Measurements from ENCODE around the gene APBB2. TPM values are rescaled to one million over a fixed set of nuclear protein-coding genes. Genes with fewer than 3 reads are reported as not detected.

Gene APBB2
- total RNA-seq, 4 donors from 2014 or later, result 139 to 248 (median 203) TPM

GRCh38 chr4:40789771-40790170 lies 424.6 kb downstream of the APBB2 start:
- WGBS, 2 donors, result 91 to 95% methylated on average over 3 of the region's 3 CpGs
- Histone ChIP-seq H3K4me3 (no peak overlapping the region), H3K27ac (no peak overlapping the region), H3K9me3 (no peaks in the 10 kb centered on the region), H3K27me3 (no peaks in the 10 kb centered on the region), H3K36me3 (no peaks in the 10 kb centered on the region), H3K4me1 (no peaks in the 10 kb centered on the region)
- no peak for DNase-seq (ENCODE audit: low spot score in 2 of 2)
- TF ChIP-seq CTCF (IDR thresholded peaks at IDR 0.05) (no peak), EP300 (IDR thresholded peaks at IDR 0.05) (no peak), POLR2A (IDR thresholded peaks at IDR 0.05) (no peak)

- WGBS, 2 donors, result 81 to 84% methylated on average over 1 of the region's 1 CpG
Observed at GRCh38 chr4:40789031-40789430, 425.3 kb downstream of the APBB2 start.

GRCh38 chr4:40788331-40788730 lies 426.0 kb downstream of the APBB2 start:
- no peak for DNase-seq (ENCODE audit: low spot score in 2 of 2)
- no peak overlapping the region for H3K4me3 ChIP-seq
- H3K27me3 ChIP-seq, result no peaks in the 10 kb centered on the region
- no peaks in the 10 kb centered on the region for H3K4me1 ChIP-seq
- H3K36me3 ChIP-seq, result no peaks in the 10 kb centered on the region
- WGBS, 2 donors, result 48 to 71% methylated on average over 2 of the region's 2 CpGs
- H3K9me3 ChIP-seq, result no peaks in the 10 kb centered on the region
- H3K27ac ChIP-seq, result no peak overlapping the region
- TF ChIP-seq POLR2A (IDR thresholded peaks at IDR 0.05) (no peak), EP300 (IDR thresholded peaks at IDR 0.05) (no peak), CTCF (IDR thresholded peaks at IDR 0.05) (no peak)

More at GRCh38 chr4:40789031-40789430, 425.3 kb downstream of the APBB2 start:
- Histone ChIP-seq H3K4me1 (no peaks in the 10 kb centered on the region), H3K9me3 (no peaks in the 10 kb centered on the region), H3K27me3 (no peaks in the 10 kb centered on the region), H3K36me3 (no peaks in the 10 kb centered on the region), H3K27ac (no peak overlapping the region), H3K4me3 (no peak overlapping the region)
- no peak for TF ChIP-seq POLR2A (IDR thresholded peaks at IDR 0.05)
- no peak for TF ChIP-seq EP300 (IDR thresholded peaks at IDR 0.05)
- TF ChIP-seq CTCF (IDR thresholded peaks at IDR 0.05), result no peak
- DNase-seq (ENCODE audit: low spot score in 2 of 2), result no peak

GRCh38 chr4:40785727-40786126 lies 428.6 kb downstream of the APBB2 start:
- DNase-seq (ENCODE audit: low spot score in 2 of 2), result no peak
- WGBS, 2 donors, result 95% methylated on average over 12 of the region's 12 CpGs
- H3K4me3 ChIP-seq, result no peak overlapping the region
- no peak overlapping the region for H3K27ac ChIP-seq
- H3K36me3 ChIP-seq, result no peaks in the 10 kb centered on the region
- no peaks in the 10 kb centered on the region for H3K27me3 ChIP-seq
- H3K4me1 ChIP-seq, result no peaks in the 10 kb centered on the region
- TF ChIP-seq POLR2A (IDR thresholded peaks at IDR 0.05) (no peak), EP300 (IDR thresholded peaks at IDR 0.05) (no peak), CTCF (IDR thresholded peaks at IDR 0.05) (no peak)
- no peaks in the 10 kb centered on the region for H3K9me3 ChIP-seq

- Histone ChIP-seq H3K36me3 (no peaks in the 10 kb centered on the region), H3K9me3 (peaks cover 0 to 15% (median 0%) of the 10 kb centered on the region in 4 donors), H3K27me3 (no peaks in the 10 kb centered on the region), H3K4me1 (no peaks in the 10 kb centered on the region), H3K4me3 (no peak overlapping the region), H3K27ac (no peak overlapping the region)
- DNase-seq (ENCODE audit: low spot score in 2 of 2), result no peak
- WGBS, 2 donors, result 86 to 90% methylated on average over 2 of the region's 2 CpGs
- TF ChIP-seq POLR2A (IDR thresholded peaks at IDR 0.05), result no peak
- no peak for TF ChIP-seq EP300 (IDR thresholded peaks at IDR 0.05)
- TF ChIP-seq CTCF (IDR thresholded peaks at IDR 0.05), result no peak
Observed at GRCh38 chr4:40782876-40783275, 431.5 kb downstream of the APBB2 start.

Data from tibial nerve (tissue), 4 donors.